Upper lobe of left lung (tissue), 6 donors: Measurements from ENCODE around the gene SDK1. TPM values are rescaled to one million over a fixed set of nuclear protein-coding genes. Genes with fewer than 3 reads are reported as not detected.

Source experiments
- ATAC-seq, 2 donors: fragments of 200-7000 bp; cut with Tn5 transposase; one replicate each; pipeline ENCODE4 v1.9.1; 2022; ENCODE audit warnings: mild to moderate bottlenecking in 2 of 2, moderate library complexity in 2 of 2; ENCODE audit not compliant: low FRiP score in 2 of 2
- DNase-seq, 2 donors: peaks; one replicate each; pipeline ENCODE4 v3.0.0-alpha.2; 2019 to 2020
- H3K27ac ChIP-seq, 4 donors: fragments of 200-600 bp; sonication (generic); one replicate each; pipeline ENCODE4 v1.5.1; 2016 to 2019
- H3K27me3 ChIP-seq, 4 donors: fragments of 200-600 bp; sonication (generic); one replicate each; pipeline ENCODE4 v1.5.1; 2017 to 2019
- H3K36me3 ChIP-seq, 4 donors: fragments of 200-600 bp; sonication (generic); one replicate each; pipeline ENCODE4 v1.5.1; 2016 to 2019
- H3K4me1 ChIP-seq, 4 donors: fragments of 200-600 bp; sonication (generic); one replicate each; pipeline ENCODE4 v1.5.1; 2018 to 2019
- H3K4me3 ChIP-seq, 4 donors: fragments of 200-600 bp; sonication (generic); one replicate each; pipeline ENCODE4 v1.5.1; 2017 to 2019; ENCODE audit warnings: mild to moderate bottlenecking in 2 of 4, moderate library complexity in 1 of 4
- H3K9me3 ChIP-seq, 4 donors: fragments of 200-600 bp; sonication (generic); one replicate each; pipeline ENCODE4 v1.5.1; 2018 to 2019
- EP300 ChIP-seq, 4 donors: sonication (generic); formaldehyde crosslinking; IDR thresholded peaks; one replicate each; pipeline ENCODE4 v1.5.1; 2017; ENCODE audit warnings: antibody characterized with exemption in 4 of 4, control low read depth in 2 of 4
- POLR2A ChIP-seq, 4 donors: fragments of 450-650 bp; IDR thresholded peaks; one replicate each; pipeline ENCODE4 v1.5.1; 2016 to 2017; ENCODE audit warnings: antibody characterized with exemption in 4 of 4, mild to moderate bottlenecking in 2 of 4
- POLR2AphosphoS5 ChIP-seq, 2 donors: sonication (generic); formaldehyde crosslinking; IDR thresholded peaks; one replicate each; pipeline ENCODE4 v1.5.1; 2017; ENCODE audit warnings: antibody characterized with exemption in 2 of 2
- WGBS, 2 donors: methylation state at CpG; one replicate each; pipeline ENCODE4 v1.1.5; 2017 to 2018; 5-methylcytosine and 5-hydroxymethylcytosine counted together
- total RNA-seq, 6 donors: library from RNA; depleted of rRNA in 4 of 6; stranded (reverse); fragments of >200 nt in 4 of 6; gene quantifications; one replicate each; pipeline versions ENCODE4 v1.1.0 to v1.2.1, GENCODE V29; 2016 to 2021
- TF ChIP-seq, protein P1 (sequence below), 6 experiments: fragments of 450-650 bp in 4 of 6; fragments of 200-600 bp in 2 of 6; sonication (generic) in 2 of 6; IDR thresholded peaks; one replicate each; pipeline ENCODE4 v1.5.1; 2016 to 2019; ENCODE audit warnings: antibody characterized with exemption in 6 of 6
- donor health status: DM: no; HTN: no; CAD: no; lungs with moderate emphysema.
- donor health status: DM: no; HTN: yes; CAD: no; lungs with severe emphysema.

SDK1 gene
- total RNA-seq, 6 donors from 2014 or later, result 9.3 to 90.1 (median 11.8) TPM

DNA sequence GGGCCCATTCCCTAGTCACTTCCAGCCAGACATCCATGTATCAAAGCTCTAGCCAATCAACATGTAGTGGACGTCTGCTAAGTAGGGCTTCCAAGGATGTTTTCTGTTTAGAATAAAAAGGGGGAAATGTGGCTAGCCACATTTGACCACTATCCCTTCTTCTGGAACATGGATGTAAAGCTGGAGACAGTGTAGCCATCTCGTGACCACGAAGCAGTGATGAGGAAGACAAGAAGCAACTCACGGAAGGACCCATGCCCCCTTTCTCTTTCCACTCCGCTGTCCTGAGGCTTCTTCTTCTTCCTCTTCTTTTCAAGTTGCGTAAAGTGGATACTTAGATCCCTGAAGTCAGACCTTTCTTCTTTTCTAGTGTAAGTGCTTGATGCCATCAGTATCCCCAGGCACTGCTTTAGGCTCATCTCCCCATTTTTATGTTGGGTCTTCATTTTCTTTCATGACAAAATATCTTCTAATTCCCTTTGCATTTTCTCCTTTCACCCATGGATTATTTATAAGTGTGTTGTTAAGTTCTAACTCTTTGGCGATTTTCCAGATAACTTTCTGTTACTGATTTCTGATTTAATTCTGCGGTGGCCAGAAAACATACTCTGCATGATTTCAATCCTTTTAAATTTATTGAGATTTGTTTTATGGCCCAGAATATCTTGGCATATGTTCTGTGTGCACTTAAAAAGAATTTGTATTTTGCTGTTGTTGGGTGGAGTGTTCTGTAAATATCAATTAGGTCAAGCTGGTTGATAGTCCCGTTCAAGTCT is 594.5 kb downstream of the SDK1 start:
- 72 to 82% methylated on average over 9 of the region's 9 CpGs for WGBS, 2 donors
- Histone ChIP-seq H3K4me1 (no peaks in the 10 kb centered on the region), H3K9me3 (no peaks in the 10 kb centered on the region), H3K4me3 (no peak overlapping the region), H3K27ac (no peak overlapping the region), H3K36me3 (no peaks in the 10 kb centered on the region), H3K27me3 (no peaks in the 10 kb centered on the region)
- DNase-seq (no peak), ATAC-seq (no peak)
- TF ChIP-seq POLR2AphosphoS5 (IDR thresholded peaks at IDR 0.05), result no peak
- no peak for TF ChIP-seq EP300 (IDR thresholded peaks at IDR 0.05)
- no peak for TF ChIP-seq POLR2A (IDR thresholded peaks at IDR 0.05)
- TF ChIP-seq, protein P1, sequence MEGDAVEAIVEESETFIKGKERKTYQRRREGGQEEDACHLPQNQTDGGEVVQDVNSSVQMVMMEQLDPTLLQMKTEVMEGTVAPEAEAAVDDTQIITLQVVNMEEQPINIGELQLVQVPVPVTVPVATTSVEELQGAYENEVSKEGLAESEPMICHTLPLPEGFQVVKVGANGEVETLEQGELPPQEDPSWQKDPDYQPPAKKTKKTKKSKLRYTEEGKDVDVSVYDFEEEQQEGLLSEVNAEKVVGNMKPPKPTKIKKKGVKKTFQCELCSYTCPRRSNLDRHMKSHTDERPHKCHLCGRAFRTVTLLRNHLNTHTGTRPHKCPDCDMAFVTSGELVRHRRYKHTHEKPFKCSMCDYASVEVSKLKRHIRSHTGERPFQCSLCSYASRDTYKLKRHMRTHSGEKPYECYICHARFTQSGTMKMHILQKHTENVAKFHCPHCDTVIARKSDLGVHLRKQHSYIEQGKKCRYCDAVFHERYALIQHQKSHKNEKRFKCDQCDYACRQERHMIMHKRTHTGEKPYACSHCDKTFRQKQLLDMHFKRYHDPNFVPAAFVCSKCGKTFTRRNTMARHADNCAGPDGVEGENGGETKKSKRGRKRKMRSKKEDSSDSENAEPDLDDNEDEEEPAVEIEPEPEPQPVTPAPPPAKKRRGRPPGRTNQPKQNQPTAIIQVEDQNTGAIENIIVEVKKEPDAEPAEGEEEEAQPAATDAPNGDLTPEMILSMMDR (IDR thresholded peaks at IDR 0.05), result no peak

DNA sequence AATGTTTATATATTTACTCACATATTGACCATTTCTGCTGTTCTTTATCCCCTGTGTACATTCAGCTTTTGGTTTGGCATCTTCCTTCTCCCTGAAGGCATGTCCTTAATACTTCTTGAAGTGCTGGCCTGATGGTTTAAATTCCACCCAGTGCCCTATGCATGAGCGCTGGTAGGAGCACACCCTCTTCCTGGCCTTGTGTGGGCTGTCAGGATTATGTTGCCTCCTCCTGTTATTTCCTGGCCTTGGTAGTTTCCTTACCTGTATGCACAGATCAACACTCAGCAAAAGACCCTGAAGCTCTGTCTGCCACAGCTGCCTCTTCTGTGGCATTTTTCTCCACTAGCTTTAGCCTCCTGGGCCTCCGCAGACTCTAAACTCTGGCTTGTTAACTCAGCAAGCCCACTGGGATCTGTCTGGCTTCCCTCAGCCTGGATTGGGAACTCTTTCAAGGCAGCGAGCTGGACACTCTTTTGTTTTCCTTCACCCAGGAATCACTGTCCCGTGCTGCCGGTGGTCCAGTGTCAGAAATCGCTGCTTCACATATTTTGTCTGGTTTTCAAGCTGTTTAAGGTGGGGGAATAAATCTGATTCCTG is 595.2 kb downstream of the SDK1 start:
- peak overlapping the region in 1 of 4 donors; percentile 5 for H3K27ac ChIP-seq
- DNase-seq, result no peak
- TF ChIP-seq, protein P1 (IDR thresholded peaks at IDR 0.05), result no peak
- TF ChIP-seq EP300 (IDR thresholded peaks at IDR 0.05) (no peak), POLR2AphosphoS5 (IDR thresholded peaks at IDR 0.05) (no peak), POLR2A (IDR thresholded peaks at IDR 0.05) (no peak)
- H3K4me3 ChIP-seq, result no peak overlapping the region
- no peaks in the 10 kb centered on the region for H3K27me3 ChIP-seq
- peak in 1 of 2 donors; percentile 36 for ATAC-seq
- 91 to 93% methylated on average over 6 of the region's 6 CpGs for WGBS, 2 donors
- H3K9me3 ChIP-seq, result no peaks in the 10 kb centered on the region
- H3K36me3 ChIP-seq, result no peaks in the 10 kb centered on the region
- no peaks in the 10 kb centered on the region for H3K4me1 ChIP-seq

- DNase-seq (no peak), ATAC-seq (peak in 1 of 2 donors; percentile 67)
- no peak overlapping the region for H3K4me3 ChIP-seq
- H3K4me1 ChIP-seq, result no peaks in the 10 kb centered on the region
- TF ChIP-seq POLR2AphosphoS5 (IDR thresholded peaks at IDR 0.05), result no peak
- no peak for TF ChIP-seq EP300 (IDR thresholded peaks at IDR 0.05)
- no peak for TF ChIP-seq POLR2A (IDR thresholded peaks at IDR 0.05)
- TF ChIP-seq, protein P1 (IDR thresholded peaks at IDR 0.05), result peak; percentile 49 to 76 (median 72)
- no peaks in the 10 kb centered on the region for H3K9me3 ChIP-seq
- no peaks in the 10 kb centered on the region for H3K27me3 ChIP-seq
- WGBS, 2 donors, result 75 to 76% methylated on average over 10 of the region's 10 CpGs
- H3K27ac ChIP-seq, result no peak overlapping the region
- no peaks in the 10 kb centered on the region for H3K36me3 ChIP-seq
These were observed 596.6 kb downstream of the SDK1 start for GRCh38 chr7:3897430-3898372.

GRCh38 chr7:3899559-3899991 is 598.5 kb downstream of the SDK1 start:
- no peaks in the 10 kb centered on the region for H3K9me3 ChIP-seq
- H3K36me3 ChIP-seq, result no peaks in the 10 kb centered on the region
- 76 to 79% methylated on average over 3 to 9 of the region's 9 CpGs for WGBS, 2 donors
- H3K27me3 ChIP-seq, result no peaks in the 10 kb centered on the region
- H3K4me1 ChIP-seq, result no peaks in the 10 kb centered on the region
- DNase-seq, result no peak
- peak in 1 of 2 donors; percentile 14 for TF ChIP-seq POLR2AphosphoS5 (IDR thresholded peaks at IDR 0.05)
- no peak for TF ChIP-seq EP300 (IDR thresholded peaks at IDR 0.05)
- no peak for TF ChIP-seq POLR2A (IDR thresholded peaks at IDR 0.05)
- H3K27ac ChIP-seq, result no peak overlapping the region
- ATAC-seq, result peak in 1 of 2 donors; percentile 51
- H3K4me3 ChIP-seq, result no peak overlapping the region

- no peak for ATAC-seq
- Histone ChIP-seq H3K27me3 (no peaks in the 10 kb centered on the region), H3K9me3 (no peaks in the 10 kb centered on the region), H3K4me1 (no peaks in the 10 kb centered on the region), H3K4me3 (no peak overlapping the region), H3K36me3 (no peaks in the 10 kb centered on the region), H3K27ac (no peak overlapping the region)
- no peak for DNase-seq
- 85 to 92% methylated on average over 18 to 19 of the region's 19 CpGs for WGBS, 2 donors
- TF ChIP-seq POLR2AphosphoS5 (IDR thresholded peaks at IDR 0.05) (peak in 1 of 2 donors; percentile 29), POLR2A (IDR thresholded peaks at IDR 0.05) (no peak)
These were observed 607.1 kb downstream of the SDK1 start for GRCh38 chr7:3908153-3908552.
